Progenitor cell of endocrine pancreas (in vitro differentiated cells): Measurements from ENCODE around the gene ADAMTS14. TPM values are rescaled to one million over a fixed set of nuclear protein-coding genes. Genes with fewer than 3 reads are reported as not detected.

Source experiments
- DNase-seq: peaks from one replicate; pipeline ENCODE4 v3.0.0; 2021; ENCODE audit warnings: low spot score; ENCODE audit not compliant: unreplicated experiment
- H3K27ac Mint-ChIP-seq: 2 replicates; pipeline ENCODE4 v1.8.0; 2021; ENCODE audit warnings: mild to moderate bottlenecking, moderate library complexity, mixed read lengths
- H3K27me3 Mint-ChIP-seq: 2 replicates; pipeline ENCODE4 v1.8.0; 2021; ENCODE audit warnings: mixed read lengths
- H3K36me3 Mint-ChIP-seq: 2 replicates; pipeline ENCODE4 v1.8.0; 2022; ENCODE audit warnings: mixed read lengths; ENCODE audit not compliant: insufficient read depth
- H3K4me1 Mint-ChIP-seq: 2 replicates; pipeline ENCODE4 v1.8.0; 2021; ENCODE audit warnings: low read depth, mixed read lengths
- H3K4me3 Mint-ChIP-seq: 2 replicates; pipeline ENCODE4 v1.8.0; 2021; ENCODE audit warnings: low read depth, mild to moderate bottlenecking, moderate library complexity, mixed read lengths
- H3K9me3 Mint-ChIP-seq: 2 replicates; pipeline ENCODE4 v1.8.0; 2021; ENCODE audit warnings: low read depth, mixed read lengths
- total RNA-seq: library from RNA; stranded (reverse); gene quantifications from 2 replicates; pipeline ENCODE4 v1.2.1, GENCODE V29; 2021
- TF ChIP-seq, protein P1 (sequence below): fragments of 200-600 bp; sonication (generic); IDR thresholded peaks from one replicate; pipeline ENCODE4 v1.5.0; 2021; ENCODE audit warnings: antibody characterized with exemption, mild to moderate bottlenecking; ENCODE audit not compliant: unreplicated experiment

ADAMTS14 gene
- total RNA-seq, 1 donor from 2014 or later: 0.05 TPM

DNA sequence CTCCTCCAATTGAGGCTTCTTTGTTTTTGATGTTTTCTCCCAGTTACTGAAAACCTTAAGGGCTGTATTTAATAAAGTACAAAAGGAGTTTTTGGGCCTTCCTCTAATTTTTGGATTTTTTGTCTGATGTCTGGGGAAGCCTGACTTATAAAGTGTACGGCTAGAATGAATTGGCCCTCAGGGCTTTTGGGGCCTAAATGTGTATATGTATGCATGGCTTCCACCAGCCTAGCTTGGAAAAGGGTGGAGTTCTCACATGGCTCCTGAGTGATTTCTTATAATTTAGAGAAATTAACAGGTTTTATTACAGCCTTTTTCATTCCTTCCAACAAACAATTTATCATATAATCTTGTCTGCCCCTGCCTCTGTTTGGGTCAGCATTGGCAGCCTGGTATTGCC is 123.3 kb downstream of the ADAMTS14 start:
- no peak for DNase-seq
- Mint-ChIP-seq H3K4me3 (no peak overlapping the region), H3K9me3 (peaks cover 7% of the 10 kb centered on the region), H3K27ac (no peak overlapping the region), H3K27me3 (peaks cover 12% of the 10 kb centered on the region), H3K4me1 (no peaks in the 10 kb centered on the region), H3K36me3 (peaks cover 5% of the 10 kb centered on the region)
- TF ChIP-seq, protein P1, sequence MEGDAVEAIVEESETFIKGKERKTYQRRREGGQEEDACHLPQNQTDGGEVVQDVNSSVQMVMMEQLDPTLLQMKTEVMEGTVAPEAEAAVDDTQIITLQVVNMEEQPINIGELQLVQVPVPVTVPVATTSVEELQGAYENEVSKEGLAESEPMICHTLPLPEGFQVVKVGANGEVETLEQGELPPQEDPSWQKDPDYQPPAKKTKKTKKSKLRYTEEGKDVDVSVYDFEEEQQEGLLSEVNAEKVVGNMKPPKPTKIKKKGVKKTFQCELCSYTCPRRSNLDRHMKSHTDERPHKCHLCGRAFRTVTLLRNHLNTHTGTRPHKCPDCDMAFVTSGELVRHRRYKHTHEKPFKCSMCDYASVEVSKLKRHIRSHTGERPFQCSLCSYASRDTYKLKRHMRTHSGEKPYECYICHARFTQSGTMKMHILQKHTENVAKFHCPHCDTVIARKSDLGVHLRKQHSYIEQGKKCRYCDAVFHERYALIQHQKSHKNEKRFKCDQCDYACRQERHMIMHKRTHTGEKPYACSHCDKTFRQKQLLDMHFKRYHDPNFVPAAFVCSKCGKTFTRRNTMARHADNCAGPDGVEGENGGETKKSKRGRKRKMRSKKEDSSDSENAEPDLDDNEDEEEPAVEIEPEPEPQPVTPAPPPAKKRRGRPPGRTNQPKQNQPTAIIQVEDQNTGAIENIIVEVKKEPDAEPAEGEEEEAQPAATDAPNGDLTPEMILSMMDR: no peak

DNA sequence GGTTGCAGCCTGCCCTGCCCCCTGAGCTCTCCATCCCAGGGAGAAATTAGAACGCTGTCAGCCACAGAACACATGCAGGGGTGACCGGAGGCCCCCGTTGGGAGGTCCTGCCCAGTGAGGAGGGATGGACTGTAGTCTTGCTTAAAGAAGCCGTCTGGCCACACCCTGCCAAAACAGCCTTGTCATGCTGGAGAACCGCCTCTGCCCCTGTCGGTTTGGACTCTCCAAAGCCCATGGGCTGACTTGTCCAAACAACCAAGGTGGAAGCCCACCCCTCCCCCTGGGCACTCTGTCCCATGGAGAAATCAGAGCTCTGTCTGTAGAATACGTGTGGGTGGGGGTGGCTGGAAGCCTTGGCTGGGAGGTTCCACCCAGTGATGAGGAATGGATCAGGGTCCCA is 125.5 kb downstream of the ADAMTS14 start:
- no peak for DNase-seq
- Mint-ChIP-seq H3K27me3 (peaks cover 12% of the 10 kb centered on the region), H3K27ac (no peak overlapping the region), H3K36me3 (peaks cover 5% of the 10 kb centered on the region), H3K9me3 (peaks cover 7% of the 10 kb centered on the region), H3K4me1 (no peaks in the 10 kb centered on the region), H3K4me3 (no peak overlapping the region)
- TF ChIP-seq, protein P1: no peak

DNA sequence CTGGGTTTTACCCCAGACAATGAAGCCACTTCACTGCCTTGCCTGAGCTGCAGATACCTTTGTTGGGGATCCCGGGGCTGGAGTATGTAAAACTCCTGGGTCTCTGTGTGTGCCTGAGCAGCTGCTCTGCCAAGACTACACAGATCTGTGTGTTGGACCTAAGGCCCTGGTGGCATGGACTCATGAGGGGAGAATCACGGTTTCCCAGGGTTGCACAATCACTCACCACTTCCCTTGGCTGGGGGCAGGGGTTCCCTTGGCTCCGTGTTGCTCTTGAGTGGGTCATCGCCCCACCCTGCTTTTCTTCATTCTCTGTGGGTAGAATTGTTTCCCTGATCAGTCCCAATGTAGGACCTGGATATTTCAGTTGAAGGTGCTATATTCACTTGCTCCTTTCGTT is 126.8 kb downstream of the ADAMTS14 start:
- H3K4me1 Mint-ChIP-seq: no peaks in the 10 kb centered on the region
- H3K27me3 Mint-ChIP-seq: peaks cover 12% of the 10 kb centered on the region
- DNase-seq: no peak
- TF ChIP-seq, protein P1: no peak
- no peak overlapping the region for H3K27ac Mint-ChIP-seq
- peaks cover 5% of the 10 kb centered on the region for H3K36me3 Mint-ChIP-seq
- H3K4me3 Mint-ChIP-seq: no peak overlapping the region
- H3K9me3 Mint-ChIP-seq: peaks cover 7% of the 10 kb centered on the region

DNA sequence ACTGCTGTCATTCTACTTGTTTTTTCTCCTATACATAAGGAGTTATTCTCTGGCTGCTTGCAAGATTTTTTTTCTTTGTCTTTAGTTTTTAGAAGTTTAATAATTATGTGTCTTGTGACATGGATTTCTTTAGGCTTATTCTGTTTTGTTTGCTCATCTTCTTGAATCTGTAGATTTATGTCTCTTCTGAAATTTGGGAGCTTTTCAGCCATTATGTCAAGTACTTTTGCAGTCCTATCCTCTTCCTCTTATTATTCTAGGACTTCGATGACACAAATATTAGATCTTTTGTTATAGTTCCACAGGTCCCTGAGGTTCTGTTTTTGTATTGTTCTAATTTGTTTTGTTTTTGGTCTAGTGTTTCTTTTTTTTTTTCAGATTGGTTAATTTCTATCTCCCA is 129.5 kb downstream of the ADAMTS14 start:
- Mint-ChIP-seq H3K36me3 (peaks cover 2% of the 10 kb centered on the region), H3K4me3 (no peak overlapping the region), H3K4me1 (no peaks in the 10 kb centered on the region), H3K9me3 (peaks cover 2% of the 10 kb centered on the region), H3K27me3 (peaks cover 9% of the 10 kb centered on the region), H3K27ac (no peak overlapping the region)
- no peak for DNase-seq
- TF ChIP-seq, protein P1: no peak

DNA sequence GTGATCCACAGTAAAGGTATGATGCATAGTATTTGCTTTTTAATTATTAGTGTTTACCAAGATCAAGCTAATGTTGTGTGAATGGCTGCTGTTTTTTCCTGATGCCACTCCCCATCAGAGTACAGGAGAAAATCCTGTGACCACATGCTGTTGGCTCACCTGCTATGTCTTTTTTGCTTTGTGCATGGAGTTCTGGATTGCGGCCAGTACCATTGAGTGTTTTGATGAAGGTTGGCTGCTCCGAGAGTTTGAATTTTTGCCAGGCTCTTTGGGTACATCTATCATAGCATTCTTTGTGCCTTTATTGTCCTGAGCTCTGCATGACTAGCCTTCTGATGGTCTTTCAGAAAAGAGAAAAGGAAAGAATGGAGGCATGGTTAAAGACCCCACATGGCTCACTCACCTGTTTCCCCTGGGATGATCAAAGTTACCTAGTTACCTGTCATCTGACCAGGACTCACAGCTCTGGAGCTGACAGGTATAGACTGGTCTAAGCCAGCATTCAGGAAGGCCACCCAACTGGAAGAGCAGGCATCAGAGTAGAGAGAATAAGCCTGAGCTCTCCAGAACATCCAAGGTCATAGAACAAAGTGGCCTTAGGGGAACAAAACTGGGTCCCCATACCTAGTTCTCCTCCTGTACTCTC is 131.6 kb downstream of the ADAMTS14 start:
- H3K27me3 Mint-ChIP-seq: peaks cover 6% of the 10 kb centered on the region
- TF ChIP-seq, protein P1: no peak
- no peak for DNase-seq
- no peak overlapping the region for H3K4me3 Mint-ChIP-seq
- H3K9me3 Mint-ChIP-seq: no peaks in the 10 kb centered on the region
- H3K4me1 Mint-ChIP-seq: no peaks in the 10 kb centered on the region
- no peak overlapping the region for H3K27ac Mint-ChIP-seq
- H3K36me3 Mint-ChIP-seq: no peaks in the 10 kb centered on the region
